CD4-positive, alpha-beta T cell treated with Interleukin-17A for 4 hours (primary cell): ENCODE data around the gene BNIP3.

ENCODE experiments used
- DNase-seq: peaks from one replicate; pipeline ENCODE4 v3.0.0-alpha.2; 2020; ENCODE audit warnings: mixed read lengths

Gene BNIP3

GRCh38 chr10:131949041-131949862 lies 32.5 kb downstream of the BNIP3 start:
- DNase-seq = no peak

GRCh38 chr10:131948501-131948900 lies 33.2 kb downstream of the BNIP3 start:
- no peak for DNase-seq

- DNase-seq = no peak
Observed at GRCh38 chr10:131947631-131948347, 33.9 kb downstream of the BNIP3 start.

- DNase-seq = no peak
Observed at GRCh38 chr10:131946880-131947279, 34.8 kb downstream of the BNIP3 start.

GRCh38 chr10:131946321-131946751 lies 35.4 kb downstream of the BNIP3 start:
- no peak for DNase-seq

GRCh38 chr10:131944976-131945695 lies 36.6 kb downstream of the BNIP3 start:
- no peak for DNase-seq

- DNase-seq = no peak
Observed at GRCh38 chr10:131944412-131944811, 37.3 kb downstream of the BNIP3 start.

GRCh38 chr10:131943021-131943814 lies 38.5 kb downstream of the BNIP3 start:
- DNase-seq = peak; percentile 36

- DNase-seq = no peak
Observed at GRCh38 chr10:131942455-131942854, 39.3 kb downstream of the BNIP3 start.

GRCh38 chr10:131938681-131939080 lies 43.0 kb downstream of the BNIP3 start:
- DNase-seq = no peak

- no peak for DNase-seq
Observed at GRCh38 chr10:131937836-131938235, 43.9 kb downstream of the BNIP3 start.

GRCh38 chr10:131936736-131937135 lies 45.0 kb downstream of the BNIP3 start:
- no peak for DNase-seq

- no peak for DNase-seq
Observed at GRCh38 chr10:131936294-131936693, 45.4 kb downstream of the BNIP3 start.

GRCh38 chr10:131935260-131935659 lies 46.5 kb downstream of the BNIP3 start:
- DNase-seq = no peak

GRCh38 chr10:131934769-131935168 lies 47.0 kb downstream of the BNIP3 start:
- no peak for DNase-seq

- no peak for DNase-seq
Observed at GRCh38 chr10:131933696-131934086, 48.0 kb downstream of the BNIP3 start.

- DNase-seq = no peak
Observed at GRCh38 chr10:131933016-131933695, 48.6 kb downstream of the BNIP3 start.

GRCh38 chr10:131931981-131932380 lies 49.7 kb downstream of the BNIP3 start:
- DNase-seq = no peak

- no peak for DNase-seq
Observed at GRCh38 chr10:131930586-131931330, 51.0 kb downstream of the BNIP3 start.

- no peak for DNase-seq
Observed at GRCh38 chr10:131930150-131930549, 51.6 kb downstream of the BNIP3 start.

- DNase-seq = no peak
Observed at GRCh38 chr10:131929122-131929845, 52.4 kb downstream of the BNIP3 start.
